ENCODE results near the gene SAPCD1. TPM values are rescaled to one million over a fixed set of nuclear protein-coding genes. Genes with fewer than 3 reads are reported as not detected.
A peak's percentile ranks its signal among the peaks of the same experiment; 100 is the strongest.

Gene SAPCD1
- total RNA-seq, 1 experiment from 2014 or later, result 3.2 TPM

GRCh38 chr6:31805939-31806469 lies 43.5 kb downstream of the SAPCD1 start:
- H3K27me3 Mint-ChIP-seq (ENCODE audit: low read depth), result no peaks in the 10 kb centered on the region
- peak overlapping the region; percentile 71 for H3K18ac ChIP-seq (ENCODE audit: insufficient read length, low read depth, low read length)
- H2AK5ac ChIP-seq (ENCODE audit: insufficient read length, low read length), result no peak overlapping the region
- H2BK20ac ChIP-seq (ENCODE audit: low read depth, low read length, poor library complexity, severe bottlenecking), result no peak overlapping the region
- no peak overlapping the region for H2BK120ac ChIP-seq (ENCODE audit: low read depth, low read length, poor library complexity, severe bottlenecking)
- no peak overlapping the region; the same call in 1 of the 2 replicates for H3K4ac ChIP-seq (ENCODE audit: low read depth, low read length)
- H3K9ac ChIP-seq (ENCODE audit: extremely low read depth, insufficient read length, low read length), result peak overlapping the region; percentile 90
- peaks cover 3 to 11% of the 10 kb centered on the region in 2 experiments; a peak in 3 of 4 replicates for H3K4me1 Mint-ChIP-seq
- H3K27me3 ChIP-seq (ENCODE audit: insufficient read depth, low read length), result no peaks in the 10 kb centered on the region
- H3K36me3 Mint-ChIP-seq (ENCODE audit: insufficient read depth in 1 of 3, low read depth in 3 of 3), result peaks cover 6 to 37% (median 29%) of the 10 kb centered on the region in 3 experiments; a peak in 6 of 7 replicates
- no peak for DNase-seq
- no peak overlapping the region for H2AFZ ChIP-seq (ENCODE audit: low read length)
- H4K91ac ChIP-seq (ENCODE audit: insufficient read length, low read depth, low read length), result no peak overlapping the region
- WGBS (ENCODE audit: extremely low coverage, insufficient read length, low lambda C conversion rate), result no CpG with 5 or more reads among the region's 7 CpGs
- H3K23me2 ChIP-seq (ENCODE audit: insufficient read length, low read depth, low read length, poor library complexity, severe bottlenecking), result peaks cover 7% of the 10 kb centered on the region
- peak overlapping the region; percentile 94 to 98 (median 94) for H3K27ac Mint-ChIP-seq
- no peak overlapping the region for H2BK5ac ChIP-seq (ENCODE audit: insufficient read length, low read length)
- peaks cover 4% of the 10 kb centered on the region; the same call in 1 of the 2 replicates for H3K79me2 ChIP-seq (ENCODE audit: insufficient read depth, low read length)
- peak overlapping the region; percentile 82 for H3K4me2 ChIP-seq (ENCODE audit: insufficient read depth, insufficient read length, low read length)
- no peaks in the 10 kb centered on the region for H4K20me1 ChIP-seq (ENCODE audit: control insufficient read depth, insufficient read depth, insufficient read length)
- H3K9me3 Mint-ChIP-seq, result no peaks in the 10 kb centered on the region
- no peak overlapping the region for H3K23ac ChIP-seq (ENCODE audit: insufficient read length, low read depth, low read length)
- H3K4me3 Mint-ChIP-seq, result peak overlapping the region; percentile 97
- no peak overlapping the region for H3K56ac ChIP-seq (ENCODE audit: insufficient read length, low read depth, low read length)
- H3K27ac ChIP-seq (ENCODE audit: insufficient read length, low read depth, low read length), result peak overlapping the region; percentile 18
- no peaks in the 10 kb centered on the region for H3K4me1 ChIP-seq (ENCODE audit: insufficient read depth, low read length)
- H3K9me3 ChIP-seq (ENCODE audit: control insufficient read depth, low read depth, low read length), result no peaks in the 10 kb centered on the region
- no peak overlapping the region for H2BK15ac ChIP-seq (ENCODE audit: low read depth, low read length)
- peaks cover 10% of the 10 kb centered on the region for H3K79me1 ChIP-seq (ENCODE audit: insufficient read depth, low read depth, low read length, poor library complexity, severe bottlenecking)
- no peak overlapping the region for H4K5ac ChIP-seq (ENCODE audit: insufficient read length, low read depth, low read length)
- TF ChIP-seq CTCF (conservative IDR thresholded peaks at IDR 0.05), result no peak
- no peak overlapping the region for H2BK12ac ChIP-seq (ENCODE audit: insufficient read length, low read depth, low read length)
- H3K14ac ChIP-seq (ENCODE audit: insufficient read depth, low read length), result peak overlapping the region; percentile 49; the same call in 1 of the 2 replicates
- no peak overlapping the region for H4K8ac ChIP-seq (replicated peaks; ENCODE audit: insufficient read length, low read depth, low read length)
- H3T11ph ChIP-seq (ENCODE audit: low read length), result no peak overlapping the region
